Globus pallidus (tissue), 1 donor: ENCODE data around the gene CYLD.
A peak's percentile ranks its signal among the peaks of the same experiment; 100 is the strongest.

Source experiments
- DNase-seq: peaks from one replicate; pipeline ENCODE4 v3.0.0-alpha.2; 2015; ENCODE audit warnings: low spot score

The CYLD gene

DNA sequence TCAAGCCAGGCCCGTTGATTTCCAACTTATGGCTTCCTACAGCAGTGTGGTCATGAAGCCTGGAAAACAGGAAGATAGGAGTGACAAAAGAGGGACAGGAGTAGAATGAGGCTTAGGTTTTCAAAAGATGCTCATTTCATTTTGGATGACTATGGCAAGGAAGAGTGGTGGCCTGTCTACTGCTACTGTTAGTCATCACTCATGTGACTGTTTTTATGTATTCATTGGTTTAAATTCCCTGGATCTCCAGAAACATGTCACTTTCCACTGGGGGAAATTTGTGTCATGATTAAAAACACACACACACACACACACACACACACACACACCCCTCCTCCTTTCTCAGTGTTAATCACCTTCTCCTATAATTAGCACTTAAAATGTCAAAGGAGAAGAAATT lies 1.1 kb upstream of the CYLD start:
- DNase-seq: no peak

- DNase-seq: no peak
Observed at GRCh38 chr16:50741225-50741780, 583 bp upstream of the CYLD start.

GRCh38 chr16:50742576-50743200 lies 802 bp downstream of the CYLD start:
- peak; percentile 41 for DNase-seq

DNA sequence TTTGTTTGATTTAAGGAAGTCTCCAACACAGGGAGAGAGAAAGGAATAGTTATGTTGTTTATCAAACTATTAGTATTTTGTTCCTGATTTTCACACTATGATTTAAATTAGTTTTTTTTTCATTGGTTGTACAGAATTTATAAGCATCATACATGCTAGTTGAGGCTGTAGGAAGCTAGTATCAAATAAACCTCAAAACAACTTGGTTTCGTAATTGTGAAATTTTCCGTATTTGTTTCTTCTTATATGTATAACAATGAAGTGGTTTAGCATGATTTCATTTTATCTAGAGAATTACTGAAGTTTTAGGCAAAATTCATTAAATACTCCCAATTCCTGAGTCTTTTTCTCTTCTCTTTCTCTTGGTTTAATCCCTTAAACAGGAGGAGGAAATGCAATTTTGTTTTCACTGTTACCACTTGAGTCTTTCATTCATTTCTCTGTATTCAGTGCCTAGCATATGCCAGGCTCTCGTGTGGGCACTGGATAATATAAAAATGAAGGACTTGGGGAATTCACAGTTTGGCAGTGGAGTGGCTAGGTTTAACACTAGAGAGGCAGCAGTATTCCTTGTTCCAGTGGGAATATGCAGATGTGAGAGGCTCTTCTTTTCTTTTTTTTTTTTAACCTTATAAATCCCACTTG lies 1.8 kb downstream of the CYLD start:
- DNase-seq: peak; percentile 40

DNA sequence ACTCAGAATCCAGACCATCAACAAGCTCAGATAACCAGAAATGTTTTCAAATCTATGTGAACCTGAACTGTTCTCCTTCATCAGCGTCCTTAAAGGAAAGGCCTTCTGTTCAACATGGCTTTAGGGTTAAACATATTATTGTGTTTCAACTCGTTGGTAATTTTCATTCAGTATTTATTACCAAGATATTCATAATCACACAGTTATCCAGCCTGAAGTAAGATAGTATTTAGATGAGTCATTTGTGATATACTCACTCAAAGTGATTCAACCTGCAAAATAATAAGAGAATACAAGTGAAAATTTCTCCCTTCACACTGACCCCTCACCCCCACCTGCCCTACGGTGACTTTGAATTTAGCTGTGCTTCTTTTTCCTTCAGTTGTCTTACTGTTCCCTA lies 3.0 kb downstream of the CYLD start:
- DNase-seq: no peak

DNA sequence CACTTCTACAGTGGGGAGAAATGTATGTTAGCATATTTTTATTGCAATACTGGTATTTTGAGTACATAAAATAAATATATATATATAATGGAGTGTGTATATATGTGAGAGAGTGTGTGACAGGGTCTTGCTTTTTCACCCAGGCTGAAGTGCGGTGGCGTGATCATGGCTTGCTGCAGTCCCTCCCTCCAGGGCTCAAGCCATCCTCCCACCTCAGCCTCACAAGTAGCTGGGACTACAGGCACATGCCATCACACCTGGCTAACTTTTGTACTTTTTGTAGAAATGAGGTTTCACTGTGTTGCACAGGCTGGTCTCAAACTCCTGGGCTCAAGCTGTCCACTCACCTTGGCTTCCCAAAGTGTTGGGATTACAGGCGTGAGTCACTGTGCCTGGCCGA lies 4.1 kb downstream of the CYLD start:
- no peak for DNase-seq

GRCh38 chr16:50747207-50747956 lies 5.5 kb downstream of the CYLD start:
- peak; percentile 60 for DNase-seq

GRCh38 chr16:50751528-50751927 lies 9.6 kb downstream of the CYLD start:
- no peak for DNase-seq

GRCh38 chr16:50752471-50753235 lies 10.8 kb downstream of the CYLD start:
- DNase-seq: no peak

DNA sequence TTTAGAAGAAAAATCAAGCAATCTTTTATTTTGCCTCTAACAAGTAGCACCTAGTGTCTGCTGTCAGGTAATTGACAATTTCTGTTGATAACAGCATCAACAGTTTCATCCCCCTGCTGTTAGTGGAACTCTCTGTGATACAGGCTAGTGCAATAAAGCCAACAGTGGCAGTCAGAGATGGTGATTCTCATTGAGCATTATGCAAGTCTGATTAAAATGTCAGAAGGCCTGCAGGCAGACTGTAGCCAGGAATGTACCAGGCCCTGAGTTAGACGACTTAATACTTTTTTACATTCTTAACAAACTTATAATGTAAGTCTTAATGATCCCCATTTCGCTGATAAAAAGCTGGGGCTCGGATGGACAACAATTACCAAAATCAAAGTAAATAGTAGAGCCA lies 14.6 kb downstream of the CYLD start:
- DNase-seq: no peak

- no peak for DNase-seq
Observed at GRCh38 chr16:50761267-50761666, 19.4 kb downstream of the CYLD start.

DNA sequence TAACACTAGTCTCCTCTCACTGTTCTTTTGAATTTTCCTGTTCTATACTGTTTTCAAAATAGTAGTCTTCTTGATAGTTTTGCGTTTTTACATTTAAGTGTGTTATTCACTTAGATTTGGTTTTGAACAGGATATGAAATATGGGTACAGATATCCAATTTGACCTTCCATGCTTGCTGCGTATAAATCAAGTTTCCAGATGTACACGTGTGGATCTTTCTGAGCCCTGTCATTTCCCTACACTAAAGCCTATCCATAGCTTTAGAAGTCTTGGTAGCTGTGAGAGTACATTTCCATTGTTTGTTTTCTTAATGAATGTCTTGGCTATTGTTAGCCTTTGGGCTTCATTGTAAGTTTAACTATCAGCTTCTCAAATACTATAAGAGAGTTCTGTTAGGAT lies 20.4 kb downstream of the CYLD start:
- DNase-seq: no peak

DNA sequence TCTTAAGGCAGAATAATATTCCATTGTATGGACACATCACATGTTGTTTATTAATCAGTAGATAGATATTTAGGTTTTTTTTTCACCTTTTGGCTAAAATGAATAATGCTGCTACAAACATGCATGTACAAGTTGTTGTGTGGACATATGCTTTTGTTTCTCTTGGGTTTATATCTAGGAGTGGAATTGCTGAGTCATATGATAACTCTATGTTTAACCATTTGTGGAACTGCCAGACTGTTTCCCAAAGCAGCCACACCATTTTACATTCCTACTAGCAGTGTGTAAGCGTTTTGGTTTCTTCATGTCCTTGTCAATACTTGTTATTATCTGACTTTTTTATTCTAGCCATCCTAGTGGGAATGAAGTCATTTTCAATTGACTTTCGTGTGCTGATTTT lies 21.3 kb downstream of the CYLD start:
- no peak for DNase-seq

DNA sequence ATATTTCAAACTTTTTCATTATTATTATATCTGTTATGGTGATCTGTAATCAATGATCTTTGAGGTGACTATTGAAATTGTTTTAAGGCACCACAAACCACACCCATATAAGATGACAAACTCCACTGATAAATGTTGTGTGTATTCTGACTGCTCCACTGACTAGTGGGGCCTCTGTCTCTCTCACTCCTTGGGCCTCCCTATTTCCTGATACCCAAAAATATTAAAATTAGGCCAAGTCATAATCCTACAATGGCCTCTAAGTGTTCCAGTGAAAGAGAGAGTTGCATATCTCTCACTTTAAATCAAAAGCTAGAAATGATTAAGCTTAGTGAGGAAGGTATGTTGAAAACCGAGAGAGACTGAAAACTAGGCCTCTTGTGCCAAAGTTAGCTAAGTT lies 23.4 kb downstream of the CYLD start:
- no peak for DNase-seq

DNA sequence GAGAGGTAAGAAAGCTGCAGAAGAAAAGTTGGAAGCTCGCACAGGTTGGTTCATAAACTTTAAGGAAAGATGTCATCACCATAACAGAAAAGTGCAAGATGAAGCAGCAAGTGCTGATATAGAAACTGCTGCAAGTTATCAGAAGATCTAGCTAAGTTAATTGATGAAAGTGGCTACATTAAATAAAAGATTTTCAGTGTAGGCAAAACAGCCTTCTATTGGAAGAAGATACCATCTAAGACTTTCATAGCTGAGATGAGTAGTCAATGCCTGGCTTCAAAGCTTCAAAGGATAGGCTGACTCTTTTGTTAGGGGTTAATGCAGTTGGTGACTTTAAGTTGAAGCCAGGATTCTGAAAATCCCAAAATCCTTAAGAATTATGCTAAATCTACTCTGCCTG lies 24.0 kb downstream of the CYLD start:
- no peak for DNase-seq

DNA sequence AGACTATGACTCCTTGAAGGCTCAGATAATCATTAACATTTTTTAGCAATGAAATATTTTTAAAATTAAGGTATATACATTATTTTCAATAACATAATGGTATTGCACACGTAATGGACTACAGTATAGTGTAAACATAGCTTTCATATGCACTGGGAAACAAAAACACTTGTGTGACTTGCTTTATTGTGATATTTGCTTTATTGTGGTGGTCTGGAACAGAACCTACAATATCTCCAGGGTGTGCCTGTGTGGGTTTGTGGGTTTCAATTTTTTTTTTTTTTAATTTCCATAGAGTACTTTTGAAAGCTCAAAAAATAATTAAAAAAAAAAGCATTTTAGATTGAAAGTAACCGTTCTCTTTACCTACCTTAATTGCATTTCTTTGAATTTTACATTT lies 25.3 kb downstream of the CYLD start:
- no peak for DNase-seq

DNA sequence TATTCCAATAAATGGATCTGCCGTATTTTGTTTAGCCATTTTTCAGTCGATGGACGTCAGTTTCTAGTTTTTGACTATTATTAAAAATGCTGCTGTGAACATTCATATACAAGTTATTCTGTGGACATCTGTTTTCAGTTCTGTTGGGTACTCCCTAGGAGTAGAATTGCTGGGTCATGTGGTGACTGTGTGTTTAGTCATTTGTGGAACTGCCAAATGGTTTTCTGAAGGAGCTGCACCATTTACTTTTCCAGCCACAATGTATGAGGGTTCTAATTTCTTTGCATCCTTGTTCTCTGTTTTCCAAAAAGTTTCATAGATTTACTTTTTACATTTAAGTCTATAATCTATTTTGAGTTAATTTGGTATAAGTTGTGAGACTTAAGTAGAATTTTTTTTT lies 29.5 kb downstream of the CYLD start:
- no peak for DNase-seq

GRCh38 chr16:50774405-50774804 lies 32.5 kb downstream of the CYLD start:
- no peak for DNase-seq

GRCh38 chr16:50774960-50775359 lies 33.1 kb downstream of the CYLD start:
- no peak for DNase-seq

GRCh38 chr16:50776037-50776436 lies 34.2 kb downstream of the CYLD start:
- DNase-seq: no peak

- DNase-seq: peak; percentile 42
Observed at GRCh38 chr16:50778284-50779163, 36.6 kb downstream of the CYLD start.
